NCI-H524 treated with DMSO at 0.1 percent for 48 hours (cell line): ENCODE results near the gene VRK1.

Experiments
- DNase-seq: peaks from one replicate; lab custom pipeline; 2025; lab: John Stamatoyannopoulos, UW

VRK1 gene

DNA sequence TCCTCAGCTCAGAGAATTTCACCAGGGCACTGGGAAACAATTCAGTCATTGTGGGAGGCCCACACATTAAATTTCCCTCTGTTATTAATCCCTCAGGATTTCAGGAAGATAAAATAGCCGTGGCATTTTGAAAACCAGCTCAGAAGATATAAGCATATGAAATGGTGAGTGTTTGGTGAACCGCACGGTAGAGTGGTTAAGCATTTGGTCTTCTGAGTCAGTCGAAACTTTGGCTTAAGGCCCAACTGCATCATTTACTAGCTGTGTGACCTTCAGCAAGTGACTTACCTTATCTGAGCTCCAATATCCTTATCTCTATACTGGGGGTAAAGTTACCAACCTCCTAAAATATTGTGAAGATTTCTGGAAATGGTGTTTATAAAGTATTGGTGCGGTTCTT lies 5.2 kb upstream of the VRK1 start:
- no peak for DNase-seq

DNA sequence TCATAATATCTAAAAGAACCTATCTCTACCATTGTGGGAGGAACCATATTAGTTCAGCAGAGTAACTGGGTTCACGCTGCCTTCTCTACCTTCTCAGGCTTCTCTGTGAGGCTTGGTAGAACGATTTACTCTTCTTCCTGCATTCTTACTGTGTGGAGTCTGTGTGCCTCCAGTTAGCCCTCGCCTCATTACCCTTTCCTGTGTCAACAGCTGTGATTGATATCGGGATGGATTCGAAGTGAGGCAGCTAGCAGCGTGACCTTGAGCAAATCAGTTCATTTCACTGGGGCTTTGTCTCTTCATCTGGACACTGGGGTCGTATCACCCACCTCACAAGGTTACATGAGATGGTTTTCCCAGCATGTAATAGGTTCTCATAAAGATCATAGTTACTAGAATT lies 4.6 kb upstream of the VRK1 start:
- DNase-seq: no peak

DNA sequence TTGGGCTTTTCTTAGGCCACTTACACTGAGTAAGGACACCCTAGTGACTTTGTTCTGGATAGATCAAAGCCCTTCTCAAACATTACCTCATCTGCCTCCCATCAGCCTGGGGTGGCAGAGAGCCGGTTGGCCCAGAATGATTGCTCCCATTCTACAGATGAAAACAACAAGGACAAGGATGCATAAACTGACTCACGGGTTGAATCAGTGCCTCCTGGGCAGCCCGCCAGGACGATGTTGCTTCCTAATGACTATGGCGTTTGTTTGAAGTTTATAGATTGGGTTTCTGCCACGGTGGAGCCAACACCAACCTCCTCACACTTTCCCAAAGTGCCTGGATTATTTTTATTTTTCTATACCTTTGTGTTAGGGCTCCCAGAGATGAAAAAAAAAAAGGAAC lies 3.6 kb upstream of the VRK1 start:
- DNase-seq: no peak

DNA sequence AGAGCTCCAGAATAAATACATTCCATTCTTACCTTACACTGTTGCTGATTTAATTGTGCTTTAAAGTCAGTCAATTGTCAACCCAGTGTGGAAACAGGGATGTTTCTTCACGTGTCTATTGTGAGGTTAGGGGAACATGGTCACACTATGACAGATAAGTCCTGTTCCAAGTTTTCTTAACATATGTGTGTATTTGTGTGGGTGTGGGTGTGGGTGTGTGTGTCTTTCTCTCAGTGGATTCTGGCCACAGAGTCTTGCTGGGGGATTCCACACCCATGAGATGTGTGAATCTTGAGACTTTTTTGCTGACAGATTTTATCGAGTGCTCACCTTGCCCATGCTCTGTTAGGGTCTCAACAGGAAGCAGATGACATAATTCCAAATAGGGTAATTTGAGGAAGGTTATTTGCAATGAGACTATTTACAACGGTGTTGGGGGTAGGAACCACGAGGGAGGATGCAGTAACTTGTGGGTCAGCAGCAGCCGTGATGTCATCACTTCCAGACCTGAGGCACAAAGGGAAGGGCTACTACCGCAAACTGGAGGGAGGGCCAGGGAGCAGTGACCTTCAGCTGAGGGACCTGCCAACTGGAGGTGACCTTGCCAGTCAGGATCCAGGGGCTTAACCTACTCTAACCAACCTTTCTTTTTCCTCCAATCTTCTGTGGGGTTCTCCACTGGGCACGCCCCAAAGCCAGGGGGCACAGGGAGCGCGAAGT lies 1.9 kb upstream of the VRK1 start:
- DNase-seq: no peak

DNA sequence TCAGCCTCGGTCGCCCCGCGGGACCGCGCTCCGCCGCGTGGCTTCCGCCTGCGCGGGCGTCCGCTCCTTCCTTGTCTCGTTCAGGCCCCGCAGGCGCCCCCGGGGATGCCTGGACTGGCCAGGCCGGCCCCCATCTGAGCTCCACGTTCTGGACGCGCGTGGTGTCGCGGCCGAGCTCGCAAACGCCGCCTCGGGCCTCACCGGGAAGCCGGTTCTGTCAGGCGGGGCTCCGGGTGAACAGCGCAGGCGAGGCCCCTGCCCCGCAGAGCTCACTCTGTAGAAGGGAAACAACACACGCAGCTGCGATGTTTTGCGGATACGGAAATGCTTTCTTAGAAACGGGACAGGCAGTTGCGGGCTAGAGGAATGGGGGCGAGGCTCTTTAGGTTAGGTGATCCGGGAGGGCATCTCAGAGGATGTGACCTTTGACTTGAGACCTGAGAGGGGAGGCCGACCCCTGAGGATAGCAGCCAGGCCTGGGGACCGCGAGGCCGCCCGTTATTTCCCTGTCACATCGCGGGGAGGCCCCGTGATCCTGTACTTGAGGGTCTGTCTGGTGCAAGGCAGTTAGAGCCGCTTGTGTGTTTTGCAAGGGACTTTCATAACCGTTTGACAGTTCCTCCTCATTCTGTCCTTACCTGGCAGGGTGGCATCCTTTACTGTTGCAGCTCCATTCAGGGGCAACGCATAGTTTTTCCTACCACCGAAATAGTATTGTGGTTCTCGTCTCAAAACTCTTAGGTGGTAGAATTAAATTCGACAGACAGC lies 584 bp downstream of the VRK1 start:
- DNase-seq: no peak

DNA sequence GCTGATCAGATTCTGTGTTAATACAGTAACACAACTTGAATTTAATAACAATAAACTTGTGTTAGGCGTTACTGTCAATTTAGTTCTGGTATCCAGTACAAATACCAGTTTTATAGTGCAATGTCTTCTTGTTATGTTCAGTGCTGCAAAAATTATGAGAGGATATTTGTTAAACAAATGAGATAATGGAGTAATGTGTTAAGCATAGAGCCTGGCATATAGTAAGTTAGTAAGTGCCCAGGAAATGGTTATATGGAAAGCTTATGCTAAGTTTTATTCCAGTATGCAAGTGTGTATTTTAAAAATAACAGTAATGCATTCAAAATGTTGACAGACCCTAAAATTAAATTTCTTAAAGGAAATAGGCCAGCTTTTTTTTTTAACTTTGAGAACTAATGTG lies 1.8 kb downstream of the VRK1 start:
- DNase-seq: no peak

DNA sequence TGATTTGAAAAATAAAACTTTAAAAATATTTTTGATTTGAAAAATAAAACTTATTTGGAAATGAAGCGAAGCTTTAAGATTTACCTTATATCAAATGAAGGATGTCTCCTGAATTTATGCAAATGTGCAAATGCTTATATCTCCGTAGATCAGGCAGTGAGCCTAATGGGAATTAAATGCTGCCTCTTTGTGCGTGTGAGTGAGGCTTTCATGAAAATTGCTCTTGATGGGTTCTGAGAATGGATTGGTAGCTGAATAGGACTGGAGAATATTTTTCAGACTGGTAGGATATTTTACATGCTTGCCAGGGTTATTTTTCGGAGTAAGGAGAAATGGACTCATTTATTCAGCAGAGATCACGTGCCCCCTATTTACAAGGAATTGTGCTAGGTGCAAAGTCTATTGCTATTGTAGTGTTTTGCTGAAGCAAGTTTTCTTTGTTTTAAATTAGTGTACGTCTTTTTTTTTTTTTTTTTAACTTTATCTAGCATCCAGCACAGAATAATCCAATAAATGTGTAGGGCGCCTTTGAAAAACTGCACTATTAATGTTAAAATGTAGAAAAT lies 2.4 kb downstream of the VRK1 start:
- DNase-seq: no peak

DNA sequence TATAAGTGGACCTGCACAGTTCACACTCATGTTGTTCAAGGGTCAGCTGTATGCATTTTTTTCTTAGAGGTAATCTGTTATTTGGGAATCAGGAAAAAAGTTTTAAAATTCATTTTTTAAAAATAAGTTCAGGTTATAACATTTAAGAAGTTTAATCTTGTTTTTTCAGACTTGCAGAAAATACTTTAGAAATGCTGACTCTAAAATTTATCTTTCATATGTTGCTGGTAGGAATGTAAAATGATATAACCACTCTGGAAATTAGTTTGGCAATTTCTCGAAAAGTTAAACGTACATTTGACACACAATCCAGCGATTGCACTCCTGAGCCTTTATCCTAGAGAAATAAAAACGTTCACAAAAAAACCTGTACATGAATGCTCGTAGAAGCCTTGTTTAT lies 4.7 kb downstream of the VRK1 start:
- no peak for DNase-seq

DNA sequence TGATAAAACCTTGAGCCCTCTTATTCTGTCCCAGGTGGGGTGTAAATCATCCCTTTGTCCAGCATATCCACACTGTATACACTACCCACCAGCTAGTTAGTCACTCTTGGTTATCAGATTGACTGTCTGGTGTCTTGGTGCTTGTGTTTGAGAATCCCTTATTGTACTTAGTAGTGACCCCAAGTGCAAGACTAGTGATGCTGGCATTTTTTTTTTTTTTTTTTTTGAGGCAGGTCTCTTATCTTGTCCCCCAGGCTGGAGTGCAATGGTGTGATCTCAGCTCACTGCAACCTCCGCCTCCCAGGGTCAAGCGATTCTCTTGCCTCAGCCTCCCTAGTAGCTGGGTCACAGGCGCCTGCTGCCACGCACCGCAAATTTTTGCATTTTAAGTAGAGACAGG lies 5.8 kb downstream of the VRK1 start:
- no peak for DNase-seq

DNA sequence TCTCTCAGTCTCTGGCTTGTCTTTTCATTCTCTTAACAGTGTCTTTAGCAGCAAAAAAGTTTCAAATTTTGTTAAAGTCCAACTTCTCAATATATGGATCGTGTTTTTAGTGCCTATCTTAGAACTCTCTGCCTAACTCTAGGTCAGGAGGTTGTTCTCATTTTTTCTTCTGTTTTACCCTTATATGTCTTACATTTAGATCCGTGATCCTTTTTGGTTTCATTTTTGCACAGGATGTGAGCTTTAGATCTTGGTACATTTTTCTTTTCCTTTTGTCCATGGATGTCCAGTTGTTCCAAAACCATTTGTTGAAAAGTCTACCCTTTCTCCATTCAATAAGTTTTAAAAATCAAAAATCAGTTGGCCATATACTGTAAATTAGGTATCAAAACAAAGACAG lies 6.8 kb downstream of the VRK1 start:
- no peak for DNase-seq

DNA sequence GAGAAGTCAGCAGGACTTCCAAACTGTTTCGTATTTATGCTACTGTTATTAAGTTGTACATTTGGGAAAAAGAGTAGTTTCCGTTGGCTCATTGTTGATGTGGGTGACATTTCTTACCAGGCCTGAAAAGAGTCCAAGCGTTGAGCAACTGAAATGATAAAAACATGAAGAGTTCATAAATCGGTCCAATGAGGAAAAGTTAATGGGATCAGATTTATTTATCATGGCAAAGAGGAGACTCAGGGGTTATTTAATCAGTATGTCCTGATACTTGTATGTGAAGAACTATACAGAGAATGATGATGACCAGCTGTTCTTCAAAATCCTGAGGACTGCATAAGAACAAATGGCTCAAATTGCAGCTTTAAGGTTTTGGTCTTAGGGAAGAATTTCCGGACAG lies 7.7 kb downstream of the VRK1 start:
- peak; percentile 51 for DNase-seq

DNA sequence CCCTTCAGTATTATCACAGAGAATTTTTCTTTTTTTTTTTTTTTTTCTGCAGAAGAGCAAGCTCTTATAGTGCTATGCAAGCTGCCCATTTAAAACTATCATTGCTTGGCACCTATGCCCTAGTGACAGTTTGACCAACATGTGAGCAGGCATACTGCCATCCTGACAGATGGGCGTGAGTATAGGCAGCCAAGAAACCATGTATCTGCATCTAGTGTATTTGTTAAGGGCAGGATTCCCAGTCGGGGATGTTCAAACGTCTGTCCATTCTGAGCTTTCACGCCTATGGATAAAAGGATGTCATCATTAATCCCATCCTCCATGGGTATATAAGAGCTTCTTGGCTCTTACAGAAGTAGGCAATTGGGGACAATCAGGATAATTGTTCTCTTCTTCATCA lies 8.8 kb downstream of the VRK1 start:
- peak; percentile 100 for DNase-seq

DNA sequence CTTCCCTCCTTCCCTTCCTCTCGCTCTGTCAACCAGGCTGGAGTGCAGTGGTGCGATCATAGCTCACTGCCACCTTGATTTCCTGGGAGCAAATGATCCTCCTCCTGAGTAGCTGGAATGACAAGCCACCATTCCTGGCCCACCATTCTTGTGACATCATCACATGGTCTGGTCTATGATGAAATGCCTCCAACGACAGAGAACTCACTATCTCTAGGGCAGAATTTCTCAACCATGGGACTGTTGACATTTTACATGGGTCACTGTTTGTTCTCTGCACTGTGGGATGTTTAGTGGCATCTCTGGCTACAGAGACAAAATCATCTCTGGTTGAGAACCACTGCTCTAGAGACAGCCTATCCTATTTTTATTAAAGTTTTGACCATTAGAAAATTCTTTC lies 9.7 kb downstream of the VRK1 start:
- no peak for DNase-seq

DNA sequence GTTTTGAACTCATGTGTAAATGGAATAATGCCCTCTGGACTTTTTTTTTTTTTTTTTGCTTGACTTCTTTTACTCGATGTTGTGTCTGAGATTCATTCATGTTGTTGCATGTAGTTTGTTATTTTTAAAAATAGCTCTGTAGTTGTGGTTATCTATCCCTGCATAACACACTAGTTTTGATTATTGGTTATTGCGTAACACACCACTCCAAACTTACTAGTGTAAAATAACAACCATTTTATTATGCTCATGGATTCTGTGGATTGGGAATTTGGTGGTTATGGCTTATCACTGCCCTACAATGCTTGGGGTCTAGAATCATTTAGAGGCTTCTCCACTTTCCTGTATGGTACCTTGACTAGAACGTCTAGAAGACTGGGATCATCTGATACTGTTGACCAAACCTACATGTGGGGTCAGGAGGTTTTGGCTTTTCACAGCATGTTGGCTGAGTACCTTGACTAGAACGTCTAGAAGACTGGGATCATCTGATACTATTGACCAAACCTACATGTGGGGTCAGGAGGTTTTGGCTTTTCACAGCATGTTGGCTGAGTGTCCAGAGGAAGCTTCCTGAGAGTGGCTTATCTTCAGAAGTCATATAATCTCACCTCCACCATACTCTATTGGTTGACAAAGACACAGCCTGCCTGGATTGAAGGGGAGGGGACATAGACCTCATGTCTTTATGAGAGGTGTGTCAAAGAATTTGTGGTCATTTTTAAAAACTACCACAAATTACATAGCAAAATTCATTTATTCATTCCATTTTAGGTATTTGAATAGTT lies 11.6 kb downstream of the VRK1 start:
- no peak for DNase-seq

DNA sequence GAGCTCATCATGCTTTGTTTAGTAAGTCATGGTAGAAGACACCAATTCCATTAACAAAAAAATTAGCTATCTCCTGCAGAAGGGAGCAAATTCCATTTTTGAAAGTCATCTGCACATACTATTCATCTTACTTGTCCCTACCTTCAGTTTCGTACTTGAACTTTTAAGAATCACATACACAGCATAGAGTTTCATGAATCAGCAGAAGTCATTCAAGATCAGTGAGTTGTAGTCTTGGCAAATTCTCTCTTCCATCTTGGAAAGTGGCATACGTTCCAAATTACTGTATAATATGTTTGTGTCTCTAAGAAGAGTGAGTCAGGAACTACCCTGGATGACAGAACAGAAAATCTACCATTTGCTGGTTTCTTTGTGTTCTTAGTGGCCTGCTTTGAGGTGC lies 14.1 kb downstream of the VRK1 start:
- no peak for DNase-seq

DNA sequence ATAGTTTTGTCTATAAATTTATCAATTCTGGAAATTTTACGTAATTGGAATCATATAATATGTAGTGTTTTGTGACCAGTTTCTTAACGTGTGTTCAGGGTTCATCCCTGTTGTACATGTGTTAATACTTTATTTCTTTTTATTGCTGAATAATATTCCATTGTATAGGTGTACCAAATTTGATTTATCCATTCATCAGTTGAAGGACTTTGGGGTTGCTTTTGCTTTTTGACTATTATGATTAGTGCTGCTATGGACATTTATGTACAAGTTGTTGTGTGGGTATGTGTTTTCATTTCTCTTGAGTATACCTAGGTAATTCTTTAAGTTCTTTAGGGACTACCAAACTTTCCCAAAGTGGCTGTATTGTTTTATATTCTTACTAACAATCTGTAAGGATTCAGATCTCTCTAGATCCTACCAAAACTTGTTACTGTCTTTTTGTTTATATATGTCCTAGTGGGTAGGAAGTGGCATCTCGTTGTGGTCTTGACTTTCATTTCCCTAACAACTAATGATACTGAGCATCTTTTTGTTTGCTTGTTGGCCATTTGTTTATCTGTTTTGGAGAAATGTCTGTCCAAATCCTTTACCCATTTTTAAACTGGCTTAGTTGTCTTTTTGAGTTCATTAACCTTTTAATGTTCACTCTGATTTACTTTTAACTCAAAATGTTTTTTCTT lies 14.9 kb downstream of the VRK1 start:
- DNase-seq: no peak

DNA sequence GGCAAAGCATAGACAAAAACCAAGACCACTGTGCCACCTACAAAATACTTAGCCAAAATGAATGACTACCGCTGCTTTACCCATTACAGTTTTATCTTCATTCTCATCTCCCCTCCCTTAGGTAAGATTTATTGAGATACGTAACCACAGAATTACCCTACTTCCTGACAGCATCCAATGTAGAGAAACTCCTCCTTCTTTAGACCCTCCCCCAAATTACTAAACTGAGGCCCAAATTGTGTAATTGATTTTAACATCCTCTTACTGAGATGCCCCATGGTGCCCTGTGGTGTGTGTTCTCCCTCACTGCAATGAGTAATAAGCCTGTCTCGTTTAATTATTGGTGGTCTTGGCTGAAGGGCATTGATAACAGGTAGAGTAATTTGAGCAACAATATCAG lies 19.1 kb downstream of the VRK1 start:
- no peak for DNase-seq

DNA sequence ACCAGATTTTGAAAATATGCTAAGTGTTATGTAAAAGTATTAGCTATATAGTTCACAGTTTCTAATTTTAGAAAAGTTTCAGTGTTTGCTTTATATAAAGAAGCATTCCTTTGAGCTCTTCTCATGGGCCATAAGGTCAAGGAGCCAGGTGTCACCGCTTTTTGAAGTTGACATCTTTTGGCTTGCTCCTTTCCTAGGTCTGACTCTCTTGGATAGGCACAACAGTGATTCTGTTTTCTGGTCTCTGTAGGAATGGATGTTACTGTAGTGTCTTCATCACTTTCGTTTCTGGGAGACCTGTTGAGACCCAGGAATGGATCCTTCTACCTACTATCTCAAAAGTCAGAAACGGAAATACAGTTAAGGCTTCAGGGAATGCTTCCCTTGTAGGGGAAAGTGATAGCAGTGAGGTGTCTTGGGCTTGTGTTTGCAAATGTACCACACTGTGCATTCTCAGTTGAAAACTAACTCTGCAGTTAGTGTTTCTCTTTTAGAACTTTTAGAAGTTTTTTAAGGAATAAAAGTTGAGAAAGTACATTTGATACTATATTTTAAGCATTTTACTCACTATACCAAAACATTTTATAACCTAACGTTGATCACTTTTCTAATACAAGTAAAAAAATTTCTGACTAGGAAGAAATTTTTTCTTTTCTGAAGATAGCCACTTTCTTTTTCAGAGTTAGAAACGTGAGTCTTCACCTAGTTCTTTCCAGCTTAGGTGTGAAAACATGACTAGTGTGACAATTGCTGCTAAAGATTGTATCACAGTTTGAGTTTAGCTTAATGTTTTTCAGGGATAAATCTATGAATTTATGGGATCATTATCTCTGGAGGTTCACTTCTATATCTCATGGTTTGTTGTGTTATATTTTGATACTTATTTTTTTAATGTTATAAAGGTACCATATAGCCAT lies 20.8 kb downstream of the VRK1 start:
- no peak for DNase-seq

DNA sequence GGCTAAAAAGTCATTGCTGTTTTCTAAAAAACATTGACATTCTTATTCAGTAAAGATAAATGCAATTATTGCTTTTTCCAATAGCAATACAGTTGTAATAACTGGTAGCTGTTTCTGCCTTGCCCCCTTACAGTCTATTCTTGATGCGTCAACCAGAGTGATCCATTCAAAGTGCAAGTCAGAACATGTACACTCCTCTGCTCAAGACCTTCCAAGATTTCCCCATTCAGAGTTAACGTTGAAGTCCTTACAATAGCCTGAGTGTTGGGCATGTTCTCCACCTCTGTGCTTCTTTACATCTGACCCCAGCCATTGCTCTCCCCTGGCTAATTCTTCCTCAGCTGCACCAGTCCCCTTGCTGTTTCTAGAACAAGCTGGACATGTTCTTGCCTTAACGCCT lies 24.3 kb downstream of the VRK1 start:
- DNase-seq: no peak

DNA sequence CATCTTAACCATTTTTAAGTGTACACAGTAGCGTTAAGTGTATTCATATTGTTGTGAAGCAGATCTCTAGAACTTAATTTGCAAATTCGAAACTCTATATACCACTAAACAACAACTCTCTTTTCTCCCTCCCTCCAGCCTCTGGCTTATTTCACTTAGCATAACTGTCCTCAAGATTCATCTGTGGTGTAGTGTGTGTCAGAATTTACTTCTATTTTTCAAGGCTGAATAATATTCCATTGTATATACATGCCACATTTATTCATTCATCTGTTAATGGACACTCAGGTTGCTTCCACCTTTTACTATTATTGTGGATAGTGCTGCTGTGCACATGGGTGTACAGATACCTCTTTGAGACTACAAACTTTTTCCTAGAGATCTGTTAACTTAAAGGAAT lies 26.5 kb downstream of the VRK1 start:
- no peak for DNase-seq

DNA sequence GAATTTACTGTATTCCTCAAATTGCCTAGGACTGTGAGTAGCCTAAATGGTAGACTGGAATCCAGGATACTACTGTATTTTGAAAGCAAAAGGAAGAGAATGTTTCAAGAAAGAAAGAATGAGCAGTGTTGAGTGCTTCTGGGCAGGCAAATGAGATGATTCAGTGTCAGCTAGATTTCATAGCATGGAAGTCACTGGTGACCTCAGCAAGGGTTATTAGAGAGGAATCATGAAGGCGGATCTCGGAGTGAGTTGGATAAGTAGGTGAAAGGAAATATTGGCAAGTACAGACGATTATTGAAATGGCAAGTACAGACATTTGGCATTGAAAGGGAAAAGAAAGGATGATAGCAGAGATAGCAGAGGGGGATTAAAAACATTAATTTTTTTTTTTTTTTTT lies 27.1 kb downstream of the VRK1 start:
- DNase-seq: no peak
